ENCODE measurements around the gene WNT5B. TPM values are rescaled to one million over a fixed set of nuclear protein-coding genes. Genes with fewer than 3 reads are reported as not detected.

WNT5B gene
- 10 to 100 TPM in 4 of 7 donors, 1 to 10 TPM in 3; 3.1 to 20.3 (median 12.4) TPM for total RNA-seq
- 1 to 10 TPM; 3.7 to 6.9 TPM for polyA plus RNA-seq
- long read RNA-seq, donor 1, partial matches to known transcripts: 3 of 37 reads
- long read RNA-seq, donor 1, other reads (novel, unspliced or antisense): 31 of 37 reads
- long read RNA-seq, donor 2, partial matches to known transcripts: 7 of 7 reads
- long read RNA-seq, donor 2, other reads (novel, unspliced or antisense): 0 of 7 reads
- long read RNA-seq, donor 3, partial matches to known transcripts: 4 of 54 reads
- long read RNA-seq, donor 3, other reads (novel, unspliced or antisense): 46 of 54 reads

GRCh38 chr12:1628666-1629337 lies at the start of gene WNT5B:
TSS of gene WNT5B (plus strand) at chr12:1629231. CDS start at chr12:1631355, 2,124 bp downstream.
- Histone ChIP-seq H3K4me3 (peak within 1 kb of the TSS; percentile 37), H3K36me3 (no peaks in the 10 kb centered on the region), H3K9me3 (no peaks in the 10 kb centered on the region), H3K27ac (peak within 1 kb of the TSS in 1 of 2 donors; percentile 55), H3K27me3 (no peaks in the 10 kb centered on the region), H3K4me1 (ENCODE audit: insufficient read depth) (peaks cover 2% of the 10 kb centered on the region)
- WGBS, 3 donors: 82 to 87% (median 85%) methylated on average over 17 of the region's 17 CpGs
- TF ChIP-seq CTCF (IDR thresholded peaks at IDR 0.05) (no peak), EP300 (IDR thresholded peaks at IDR 0.05) (no peak), POLR2A (IDR thresholded peaks at IDR 0.05) (no peak)
- DNase-seq: no peak
- intact Hi-C loops (cut with DNase I): no loop called here

- no peaks in the 10 kb centered on the region for H3K9me3 ChIP-seq
- H3K4me1 ChIP-seq (ENCODE audit: insufficient read depth): peaks cover 11% of the 10 kb centered on the region
- H3K27ac ChIP-seq: no peak overlapping the region
- no peak for DNase-seq
- H3K36me3 ChIP-seq: no peaks in the 10 kb centered on the region
- intact Hi-C loops (cut with DNase I): loop anchor here (5.0 to 10.0 kb wide), 5 partner anchors 48 to 1003 kb away; no protein-coding TSS in a partner anchor
- WGBS, 3 donors: 88 to 93% (median 89%) methylated on average over 11 of the region's 11 CpGs
- TF ChIP-seq CTCF (IDR thresholded peaks at IDR 0.05) (no peak), EP300 (IDR thresholded peaks at IDR 0.05) (no peak), POLR2A (IDR thresholded peaks at IDR 0.05) (no peak)
- no peaks in the 10 kb centered on the region for H3K27me3 ChIP-seq
- H3K4me3 ChIP-seq: no peak overlapping the region
Measured at GRCh38 chr12:1579651-1580435, 49.2 kb upstream of the WNT5B start.

GRCh38 chr12:1580526-1580925 lies 48.5 kb upstream of the WNT5B start:
- no peak for TF ChIP-seq EP300 (IDR thresholded peaks at IDR 0.05)
- TF ChIP-seq CTCF (IDR thresholded peaks at IDR 0.05): no peak
- no peak for TF ChIP-seq POLR2A (IDR thresholded peaks at IDR 0.05)
- intact Hi-C loops (cut with DNase I): loop anchor here (5.0 to 10.0 kb wide), 4 partner anchors 458 to 1003 kb away; no protein-coding TSS in a partner anchor
- Histone ChIP-seq H3K36me3 (no peaks in the 10 kb centered on the region), H3K27ac (no peak overlapping the region), H3K27me3 (no peaks in the 10 kb centered on the region), H3K4me1 (ENCODE audit: insufficient read depth) (peaks cover 8% of the 10 kb centered on the region), H3K9me3 (no peaks in the 10 kb centered on the region), H3K4me3 (no peak overlapping the region)
- 96 to 97% (median 96%) methylated on average over 3 of the region's 3 CpGs for WGBS, 3 donors
- no peak for DNase-seq

GRCh38 chr12:1581973-1582708 lies 46.9 kb upstream of the WNT5B start:
- no peaks in the 10 kb centered on the region for H3K36me3 ChIP-seq
- no peak for DNase-seq
- intact Hi-C loops (cut with DNase I): loop anchor here (5.0 to 10.0 kb wide), 4 partner anchors 460 to 1005 kb away; no protein-coding TSS in a partner anchor
- no peaks in the 10 kb centered on the region for H3K9me3 ChIP-seq
- H3K4me1 ChIP-seq (ENCODE audit: insufficient read depth): peaks cover 3% of the 10 kb centered on the region
- no peak overlapping the region for H3K4me3 ChIP-seq
- no peaks in the 10 kb centered on the region for H3K27me3 ChIP-seq
- no peak for TF ChIP-seq EP300 (IDR thresholded peaks at IDR 0.05)
- no peak for TF ChIP-seq CTCF (IDR thresholded peaks at IDR 0.05)
- no peak for TF ChIP-seq POLR2A (IDR thresholded peaks at IDR 0.05)
- WGBS, 3 donors: 92 to 95% (median 94%) methylated on average over 11 of the region's 11 CpGs
- H3K27ac ChIP-seq: no peak overlapping the region

All from ovary (tissue), 10 donors.